Testis (tissue), 3 donors: ENCODE data around the gene MYO1G. TPM values are rescaled to one million over a fixed set of nuclear protein-coding genes. Genes with fewer than 3 reads are reported as not detected.

Experiments used
- DNase-seq: peaks from one replicate; pipeline ENCODE4 v3.0.0-alpha.2; 2019
- H3K27ac ChIP-seq, 2 donors: fragments of 200-600 bp; sonication (generic); one replicate each; pipeline ENCODE4 v1.5.1; 2019
- H3K27me3 ChIP-seq: fragments of 200-600 bp; sonication (generic); one replicate; pipeline ENCODE4 v1.5.1; 2019
- H3K36me3 ChIP-seq: fragments of 200-600 bp; sonication (generic); one replicate; pipeline ENCODE4 v1.5.1; 2017; ENCODE audit warnings: low read depth; ENCODE audit errors: missing control alignments
- H3K4me1 ChIP-seq: fragments of 200-600 bp; sonication (generic); one replicate; pipeline ENCODE4 v1.5.1; 2019
- H3K4me3 ChIP-seq, 2 donors: fragments of 200-600 bp; sonication (generic); one replicate each; pipeline ENCODE4 v1.5.1; 2017 to 2019
- H3K9me3 ChIP-seq: fragments of 200-600 bp; sonication (generic); one replicate; pipeline ENCODE4 v1.5.1; 2017
- CTCF ChIP-seq, 3 experiments: fragments of 450-650 bp in 2 of 3; fragments of 200-600 bp in 1 of 3; sonication (generic) in 1 of 3; IDR thresholded peaks; one replicate each; pipeline ENCODE4 v1.5.1; 2016 to 2019; ENCODE audit warnings: antibody characterized with exemption in 3 of 3, mild to moderate bottlenecking in 2 of 3, moderate library complexity in 1 of 3
- POLR2A ChIP-seq: fragments of 450-650 bp; IDR thresholded peaks from one replicate; pipeline ENCODE4 v1.6.1; 2017; ENCODE audit warnings: antibody characterized with exemption, mild to moderate bottlenecking, moderate library complexity
- WGBS, 2 donors: methylation state at CpG; one replicate each; pipeline ENCODE4 v1.1.5; 2018; 5-methylcytosine and 5-hydroxymethylcytosine counted together
- intact Hi-C: fragments of 100-400 bp; cut with DNase I; formaldehyde crosslinking; loops from one replicate; pipeline ENCODE4 v1.15.1; 2023; ENCODE audit warnings: low total_unique reads
- polyA plus RNA-seq: library from polyadenylated mRNA; stranded (reverse); fragments of 350-450 nt; fragmentation: Illumina TruSeq; extraction: RNeasy Lipid Tissue Mini Kit (QIAGEN cat#74804); gene quantifications from one replicate; pipeline ENCODE4 v1.2.3, GENCODE V29; 2014; ENCODE audit warnings: low read depth, low replicate concordance; ENCODE audit not compliant: insufficient read depth
- total RNA-seq, 2 donors: library from RNA; depleted of rRNA; stranded (reverse); fragments of >200 nt; gene quantifications; one replicate each; pipeline ENCODE4 v1.2.3, GENCODE V29; 2016

MYO1G gene
- total and polyA plus RNA-seq, 3 donors from 2014 or later = 0.63 to 2.5 (median 1.7) TPM

- Histone ChIP-seq H3K4me1 (no peaks in the 10 kb centered on the region), H3K27ac (no peak overlapping the region), H3K27me3 (no peaks in the 10 kb centered on the region), H3K4me3 (no peak overlapping the region), H3K36me3 (no peaks in the 10 kb centered on the region), H3K9me3 (no peaks in the 10 kb centered on the region)
- no peak for DNase-seq
- intact Hi-C loops = no loop called here
- WGBS, 2 donors = 76 to 81% methylated on average over 4 to 7 of the region's 7 CpGs
- no peak for TF ChIP-seq POLR2A
- TF ChIP-seq CTCF (IDR thresholded peaks at IDR 0.05) = no peak
Measured at GRCh38 chr7:44944821-44945220, 34.0 kb downstream of the MYO1G start.

GRCh38 chr7:44943631-44944030 is 35.2 kb downstream of the MYO1G start:
- no peaks in the 10 kb centered on the region for H3K4me1 ChIP-seq
- DNase-seq = no peak
- H3K36me3 ChIP-seq = no peaks in the 10 kb centered on the region
- no peak for TF ChIP-seq POLR2A
- TF ChIP-seq CTCF (IDR thresholded peaks at IDR 0.05) = no peak
- intact Hi-C loops = no loop called here
- H3K27me3 ChIP-seq = no peaks in the 10 kb centered on the region
- no peaks in the 10 kb centered on the region for H3K9me3 ChIP-seq
- no peak overlapping the region for H3K27ac ChIP-seq
- no peak overlapping the region for H3K4me3 ChIP-seq

- H3K27me3 ChIP-seq = no peaks in the 10 kb centered on the region
- H3K27ac ChIP-seq = no peak overlapping the region
- no peaks in the 10 kb centered on the region for H3K36me3 ChIP-seq
- intact Hi-C loops = no loop called here
- DNase-seq = no peak
- H3K4me3 ChIP-seq = no peak overlapping the region
- TF ChIP-seq POLR2A (no peak), CTCF (IDR thresholded peaks at IDR 0.05) (no peak)
- 79 to 85% methylated on average over 4 to 5 of the region's 5 CpGs for WGBS, 2 donors
- no peaks in the 10 kb centered on the region for H3K4me1 ChIP-seq
- H3K9me3 ChIP-seq = no peaks in the 10 kb centered on the region
Measured at GRCh38 chr7:44937426-44937825, 41.4 kb downstream of the MYO1G start.

- Histone ChIP-seq H3K27ac (no peak overlapping the region), H3K9me3 (no peaks in the 10 kb centered on the region), H3K36me3 (no peaks in the 10 kb centered on the region), H3K27me3 (no peaks in the 10 kb centered on the region), H3K4me3 (no peak overlapping the region), H3K4me1 (no peaks in the 10 kb centered on the region)
- DNase-seq = no peak
- intact Hi-C loops = no loop called here
- WGBS, 2 donors = 77 to 82% methylated on average over 2 to 5 of the region's 5 CpGs
- no peak for TF ChIP-seq POLR2A
- no peak for TF ChIP-seq CTCF (IDR thresholded peaks at IDR 0.05)
Measured at GRCh38 chr7:44936322-44936721, 42.5 kb downstream of the MYO1G start.

GRCh38 chr7:44935583-44935982 is 43.2 kb downstream of the MYO1G start:
- DNase-seq = no peak
- Histone ChIP-seq H3K4me3 (no peak overlapping the region), H3K9me3 (no peaks in the 10 kb centered on the region), H3K27me3 (no peaks in the 10 kb centered on the region), H3K27ac (no peak overlapping the region), H3K4me1 (no peaks in the 10 kb centered on the region), H3K36me3 (no peaks in the 10 kb centered on the region)
- TF ChIP-seq POLR2A (no peak), CTCF (IDR thresholded peaks at IDR 0.05) (no peak)
- 90 to 95% methylated on average over 3 to 4 of the region's 4 CpGs for WGBS, 2 donors
- intact Hi-C loops = no loop called here
